ENCODE data around the gene ATF6. TPM values are rescaled to one million over a fixed set of nuclear protein-coding genes. Genes with fewer than 3 reads are reported as not detected.
A peak's percentile ranks its signal among the peaks of the same experiment; 100 is the strongest.

Gene ATF6
- total and polyA plus RNA-seq, 9 of the 15 experiments (the other 6 are each of a cell fraction or from before 2014, with no cell fraction given) = 11.7 to 32.4 (median 20.4) TPM

DNA sequence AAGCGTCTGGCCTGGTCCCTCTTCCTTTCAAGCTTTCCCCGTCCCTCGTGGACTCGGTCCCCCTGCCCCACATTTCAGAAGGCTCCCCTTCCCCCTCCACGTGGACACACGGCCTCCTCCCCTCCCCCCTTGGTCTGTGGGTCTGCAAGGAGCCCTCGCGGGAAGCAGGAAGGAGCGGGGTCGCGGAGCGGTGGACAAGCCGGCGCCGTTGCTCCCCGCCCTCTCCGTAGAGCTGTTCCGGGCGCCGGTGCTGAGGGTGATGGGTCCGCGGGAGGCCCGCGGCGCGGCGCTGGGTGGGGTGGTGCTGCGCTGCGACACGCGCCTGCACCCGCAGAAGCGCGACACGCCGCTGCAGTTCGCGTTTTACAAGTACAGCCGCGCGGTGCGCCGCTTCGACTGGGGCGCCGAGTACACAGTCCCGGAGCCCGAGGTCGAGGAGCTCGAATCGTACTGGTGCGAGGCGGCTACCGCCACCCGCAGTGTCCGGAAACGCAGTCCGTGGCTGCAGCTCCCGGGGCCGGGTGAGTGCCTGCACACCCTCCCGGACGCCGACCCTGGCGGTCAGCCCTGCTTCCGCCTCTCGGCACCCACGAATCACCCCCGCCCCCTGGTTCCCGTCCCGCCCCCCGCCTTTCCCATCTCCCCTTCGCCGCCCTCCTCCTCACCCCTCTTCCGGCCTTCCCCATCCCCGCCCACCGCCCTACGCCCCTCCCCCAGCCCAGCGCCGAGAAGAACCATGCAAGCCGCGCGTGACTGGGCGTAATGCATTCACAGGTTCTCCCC lies 39.5 kb upstream of the ATF6 start (continued):
- TF ChIP-seq FOXO4 (CRISPR knock-in tag; IDR thresholded peaks at IDR 0.05) = peak; percentile 27; the same call in 1 of the 2 replicates
- no peak for TF ChIP-seq ZNF584 (CRISPR knock-in tag; IDR thresholded peaks at IDR 0.05; ENCODE audit: low read depth)
- TF ChIP-seq KDM2B (CRISPR knock-in tag; IDR thresholded peaks at IDR 0.05) = peak; percentile 42; the same call in 1 of the 2 replicates
- no peak for TF ChIP-seq CCAR2 (IDR thresholded peaks at IDR 0.05; ENCODE audit: low read depth, low read length)
- no peak for TF ChIP-seq BRF1 (IDR thresholded peaks at IDR 0.05; ENCODE audit: borderline replicate concordance, extremely low read depth, insufficient read length)
- TF ChIP-seq, protein P1, sequence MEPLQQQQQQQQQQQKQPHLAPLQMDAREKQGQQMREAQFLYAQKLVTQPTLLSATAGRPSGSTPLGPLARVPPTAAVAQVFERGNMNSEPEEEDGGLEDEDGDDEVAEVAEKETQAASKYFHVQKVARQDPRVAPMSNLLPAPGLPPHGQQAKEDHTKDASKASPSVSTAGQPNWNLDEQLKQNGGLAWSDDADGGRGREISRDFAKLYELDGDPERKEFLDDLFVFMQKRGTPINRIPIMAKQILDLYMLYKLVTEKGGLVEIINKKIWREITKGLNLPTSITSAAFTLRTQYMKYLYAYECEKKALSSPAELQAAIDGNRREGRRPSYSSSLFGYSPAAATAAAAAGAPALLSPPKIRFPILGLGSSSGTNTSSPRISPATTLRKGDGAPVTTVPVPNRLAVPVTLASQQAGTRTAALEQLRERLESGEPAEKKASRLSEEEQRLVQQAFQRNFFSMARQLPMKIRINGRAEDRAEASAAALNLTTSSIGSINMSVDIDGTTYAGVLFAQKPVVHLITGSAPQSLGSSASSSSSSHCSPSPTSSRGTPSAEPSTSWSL (CRISPR knock-in tag; IDR thresholded peaks at IDR 0.05; ENCODE audit: borderline replicate concordance) = peak; percentile 79; the same call in 1 of the 2 replicates
- TF ChIP-seq XRCC4 (IDR thresholded peaks at IDR 0.05; ENCODE audit: extremely low read depth, insufficient read depth, insufficient read length) = no peak
- no peak for TF ChIP-seq ZNF165 (CRISPR knock-in tag; IDR thresholded peaks at IDR 0.05; ENCODE audit: borderline replicate concordance)
- TF ChIP-seq RBM34 (IDR thresholded peaks at IDR 0.05; ENCODE audit: borderline replicate concordance, insufficient read depth, low read length) = 0 out of 2 replicates have a peak, but pooled peaks have one; percentile 71
- TF ChIP-seq MEF2D (tag; conservative IDR thresholded peaks at IDR 0.05; ENCODE audit: low read depth) = no peak
- no peak for TF ChIP-seq CEBPG (CRISPR knock-in tag; IDR thresholded peaks at IDR 0.05)
- no peak for TF ChIP-seq CEBPG (tag; conservative IDR thresholded peaks at IDR 0.05 in 1 of 2, IDR thresholded peaks at IDR 0.05 in 1 of 2)
- no peak for TF ChIP-seq ZNF133 (CRISPR knock-in tag; IDR thresholded peaks at IDR 0.05)
- no peak for TF ChIP-seq ZNF184 (CRISPR knock-in tag; IDR thresholded peaks at IDR 0.05)
- TF ChIP-seq, protein P2, sequence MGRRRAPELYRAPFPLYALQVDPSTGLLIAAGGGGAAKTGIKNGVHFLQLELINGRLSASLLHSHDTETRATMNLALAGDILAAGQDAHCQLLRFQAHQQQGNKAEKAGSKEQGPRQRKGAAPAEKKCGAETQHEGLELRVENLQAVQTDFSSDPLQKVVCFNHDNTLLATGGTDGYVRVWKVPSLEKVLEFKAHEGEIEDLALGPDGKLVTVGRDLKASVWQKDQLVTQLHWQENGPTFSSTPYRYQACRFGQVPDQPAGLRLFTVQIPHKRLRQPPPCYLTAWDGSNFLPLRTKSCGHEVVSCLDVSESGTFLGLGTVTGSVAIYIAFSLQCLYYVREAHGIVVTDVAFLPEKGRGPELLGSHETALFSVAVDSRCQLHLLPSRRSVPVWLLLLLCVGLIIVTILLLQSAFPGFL (CRISPR knock-in tag; IDR thresholded peaks at IDR 0.05) = no peak
- no peak for TF ChIP-seq TAL1 (IDR thresholded peaks at IDR 0.05)
- TF ChIP-seq, protein P3, sequence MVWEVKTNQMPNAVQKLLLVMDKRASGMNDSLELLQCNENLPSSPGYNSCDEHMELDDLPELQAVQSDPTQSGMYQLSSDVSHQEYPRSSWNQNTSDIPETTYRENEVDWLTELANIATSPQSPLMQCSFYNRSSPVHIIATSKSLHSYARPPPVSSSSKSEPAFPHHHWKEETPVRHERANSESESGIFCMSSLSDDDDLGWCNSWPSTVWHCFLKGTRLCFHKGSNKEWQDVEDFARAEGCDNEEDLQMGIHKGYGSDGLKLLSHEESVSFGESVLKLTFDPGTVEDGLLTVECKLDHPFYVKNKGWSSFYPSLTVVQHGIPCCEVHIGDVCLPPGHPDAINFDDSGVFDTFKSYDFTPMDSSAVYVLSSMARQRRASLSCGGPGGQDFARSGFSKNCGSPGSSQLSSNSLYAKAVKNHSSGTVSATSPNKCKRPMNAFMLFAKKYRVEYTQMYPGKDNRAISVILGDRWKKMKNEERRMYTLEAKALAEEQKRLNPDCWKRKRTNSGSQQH (CRISPR knock-in tag; IDR thresholded peaks at IDR 0.05) = no peak
- TF ChIP-seq TEAD2 (tag; IDR thresholded peaks at IDR 0.05) = no peak
